Stimulated activated CD8-positive, alpha-beta memory T cell treated with anti-CD3 and anti-CD28 coated beads, Interleukin-15, amount 100 ng/mL, for 1 hour (primary cell): Measurements from ENCODE around the gene STX18.
"Not testable (repeated sequence)": the region's sequence is repeated elsewhere in the genome, so short reads cannot be mapped to it uniquely, and the experiment has no call there.

Source experiments
- DNase-seq: peaks from one replicate; pipeline ENCODE4 v3.0.0-alpha.2; 2020; ENCODE audit warnings: low read depth

Gene STX18

GRCh38 chr4:4479366-4479765 lies 62.5 kb downstream of the STX18 start:
- no peak for DNase-seq

- DNase-seq: no peak
Observed at GRCh38 chr4:4477796-4478195, 64.1 kb downstream of the STX18 start.

GRCh38 chr4:4477391-4477790 lies 64.5 kb downstream of the STX18 start:
- no peak for DNase-seq

GRCh38 chr4:4474476-4474875 lies 67.4 kb downstream of the STX18 start:
- no peak for DNase-seq

GRCh38 chr4:4472344-4472958 lies 69.4 kb downstream of the STX18 start:
- no peak for DNase-seq

- no peak for DNase-seq
Observed at GRCh38 chr4:4471195-4471594, 70.7 kb downstream of the STX18 start.

- DNase-seq: no peak
Observed at GRCh38 chr4:4470208-4470607, 71.6 kb downstream of the STX18 start.

- not testable (repeated sequence) for DNase-seq
Observed at GRCh38 chr4:4465238-4465637, 76.6 kb downstream of the STX18 start.

GRCh38 chr4:4462970-4463369 lies 78.9 kb downstream of the STX18 start:
- DNase-seq: no peak

- no peak for DNase-seq
Observed at GRCh38 chr4:4461850-4462249, 80.0 kb downstream of the STX18 start.

- DNase-seq: no peak
Observed at GRCh38 chr4:4461178-4461577, 80.7 kb downstream of the STX18 start.

GRCh38 chr4:4460759-4461158 lies 81.1 kb downstream of the STX18 start:
- no peak for DNase-seq

- no peak for DNase-seq
Observed at GRCh38 chr4:4459181-4459580, 82.7 kb downstream of the STX18 start.

GRCh38 chr4:4457803-4458553 lies 83.9 kb downstream of the STX18 start:
- no peak for DNase-seq

GRCh38 chr4:4456816-4457578 lies 84.9 kb downstream of the STX18 start:
- DNase-seq: no peak

- DNase-seq: no peak
Observed at GRCh38 chr4:4456351-4456750, 85.5 kb downstream of the STX18 start.

- DNase-seq: no peak
Observed at GRCh38 chr4:4455210-4455865, 86.5 kb downstream of the STX18 start.

- no peak for DNase-seq
Observed at GRCh38 chr4:4446434-4446833, 95.4 kb downstream of the STX18 start.

GRCh38 chr4:4443821-4444220 lies 98.0 kb downstream of the STX18 start:
- DNase-seq: no peak

- no peak for DNase-seq
Observed at GRCh38 chr4:4440333-4441061, 101.4 kb downstream of the STX18 start.

GRCh38 chr4:4439782-4440181 lies 102.1 kb downstream of the STX18 start:
- DNase-seq: no peak

- DNase-seq: no peak
Observed at GRCh38 chr4:4438891-4439290, 103.0 kb downstream of the STX18 start.
